ENCODE measurements around the gene RASGEF1C.

RASGEF1C gene

GRCh38 chr5:180118391-180118791 is 90.6 kb downstream of the RASGEF1C start:
- no peak for DNase-seq

DNA sequence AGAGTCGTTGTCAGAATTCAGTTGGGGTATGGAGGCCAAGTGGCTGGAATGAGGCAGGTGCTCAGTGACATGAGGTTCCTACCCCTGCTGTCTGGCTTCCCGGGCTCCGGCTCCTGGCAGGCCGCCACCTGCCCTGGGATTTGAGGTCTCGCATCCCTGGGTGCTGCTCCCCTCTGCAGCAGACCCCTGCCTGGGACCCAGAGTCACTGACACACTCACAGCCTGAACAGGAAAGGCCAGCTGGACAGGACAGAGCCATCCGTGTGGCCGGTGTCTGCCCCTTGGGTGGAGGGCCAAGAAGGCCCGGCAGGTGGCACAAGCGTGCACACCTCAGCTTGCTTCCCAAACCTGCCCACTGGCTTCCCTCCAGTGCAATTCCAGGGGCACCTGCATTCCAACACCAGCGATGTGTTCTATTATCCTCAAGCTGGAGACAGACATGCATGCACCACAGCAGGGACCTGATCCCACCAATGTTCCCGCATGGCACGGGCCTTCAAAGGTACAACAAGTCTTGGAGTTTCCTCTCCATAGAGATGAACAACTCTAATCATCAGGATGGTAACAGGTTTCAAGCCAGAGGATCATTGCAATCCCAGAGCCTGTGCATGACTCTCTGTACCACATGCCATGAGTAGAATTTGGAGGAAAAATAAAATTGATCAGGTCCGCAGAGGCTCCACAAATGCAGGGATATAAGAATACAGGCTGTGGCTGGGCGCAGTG is 91.8 kb downstream of the RASGEF1C start:
- no peak for DNase-seq

- DNase-seq, result no peak
Observed at GRCh38 chr5:180116077-180116999, 92.7 kb downstream of the RASGEF1C start.

- DNase-seq, result no peak
Observed at GRCh38 chr5:180115326-180116076, 93.5 kb downstream of the RASGEF1C start.

DNA sequence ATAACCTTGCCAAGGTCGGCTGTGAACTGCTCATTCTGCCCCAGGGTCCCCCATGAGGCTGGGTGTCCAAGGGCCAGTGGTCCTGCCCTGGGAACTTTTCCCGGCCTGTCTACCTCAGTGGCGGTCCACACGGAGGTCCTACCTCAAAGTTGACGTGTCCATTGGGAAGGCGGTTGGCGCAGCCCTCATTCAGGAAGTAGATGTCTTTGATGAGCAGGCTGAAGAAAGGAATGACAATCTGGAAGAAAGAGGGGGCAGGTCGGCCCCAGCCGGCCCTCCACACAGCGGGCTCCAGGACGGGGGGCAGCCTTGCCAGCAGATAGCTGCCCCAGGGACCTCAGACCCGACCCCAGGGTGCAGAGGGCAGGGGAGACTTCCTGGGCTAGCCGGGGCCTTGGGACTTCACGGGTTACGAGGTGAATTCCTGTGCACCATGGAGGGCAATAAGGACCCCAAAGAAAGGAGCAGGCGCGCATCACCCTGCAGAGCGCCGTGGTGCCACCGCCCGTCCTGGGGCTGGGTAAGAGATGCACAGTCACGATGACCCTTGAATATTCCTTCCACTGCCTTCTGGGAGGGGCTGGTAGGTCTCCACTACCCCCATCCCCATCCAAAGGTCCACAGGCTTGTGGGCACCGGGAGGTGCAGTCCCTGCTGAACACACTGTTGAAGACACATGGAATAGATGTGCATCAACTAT is 94.6 kb downstream of the RASGEF1C start:
- DNase-seq, result no peak

- DNase-seq, result no peak
Observed at GRCh38 chr5:180113660-180114303, 95.2 kb downstream of the RASGEF1C start.

DNA sequence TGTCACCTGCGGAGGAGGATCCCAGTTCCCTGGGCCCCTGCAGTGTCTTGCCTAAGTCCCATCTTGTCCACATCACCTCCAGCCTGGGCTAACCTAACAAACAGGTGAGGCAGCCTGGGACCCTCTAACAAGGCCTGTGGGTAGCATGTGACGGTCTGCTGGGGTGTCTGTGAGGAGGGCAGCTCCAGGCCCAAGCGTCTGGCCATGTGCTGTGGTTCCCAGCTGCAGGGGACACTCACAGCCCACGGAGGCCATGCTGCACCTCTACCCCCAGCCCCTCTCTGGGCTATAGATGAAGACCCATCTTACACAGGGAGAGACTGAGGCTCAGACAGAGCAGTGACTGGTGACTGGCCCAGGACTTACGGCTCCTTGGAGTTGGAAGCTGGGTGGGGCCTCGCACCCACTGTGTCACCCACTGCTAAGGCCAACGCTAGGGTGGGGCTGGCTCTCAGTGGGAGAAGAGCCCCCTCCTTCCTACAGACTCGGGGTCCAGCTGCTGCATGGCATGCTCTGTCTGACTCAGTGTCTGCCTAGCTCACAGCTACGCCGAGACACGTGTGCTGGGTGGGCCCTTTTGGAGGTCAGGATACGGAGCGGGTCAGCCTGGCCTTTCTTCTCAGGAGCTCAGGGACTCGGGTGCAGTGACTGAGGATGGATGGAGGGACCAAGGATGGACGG is 96.7 kb downstream of the RASGEF1C start:
- DNase-seq, result no peak

DNA sequence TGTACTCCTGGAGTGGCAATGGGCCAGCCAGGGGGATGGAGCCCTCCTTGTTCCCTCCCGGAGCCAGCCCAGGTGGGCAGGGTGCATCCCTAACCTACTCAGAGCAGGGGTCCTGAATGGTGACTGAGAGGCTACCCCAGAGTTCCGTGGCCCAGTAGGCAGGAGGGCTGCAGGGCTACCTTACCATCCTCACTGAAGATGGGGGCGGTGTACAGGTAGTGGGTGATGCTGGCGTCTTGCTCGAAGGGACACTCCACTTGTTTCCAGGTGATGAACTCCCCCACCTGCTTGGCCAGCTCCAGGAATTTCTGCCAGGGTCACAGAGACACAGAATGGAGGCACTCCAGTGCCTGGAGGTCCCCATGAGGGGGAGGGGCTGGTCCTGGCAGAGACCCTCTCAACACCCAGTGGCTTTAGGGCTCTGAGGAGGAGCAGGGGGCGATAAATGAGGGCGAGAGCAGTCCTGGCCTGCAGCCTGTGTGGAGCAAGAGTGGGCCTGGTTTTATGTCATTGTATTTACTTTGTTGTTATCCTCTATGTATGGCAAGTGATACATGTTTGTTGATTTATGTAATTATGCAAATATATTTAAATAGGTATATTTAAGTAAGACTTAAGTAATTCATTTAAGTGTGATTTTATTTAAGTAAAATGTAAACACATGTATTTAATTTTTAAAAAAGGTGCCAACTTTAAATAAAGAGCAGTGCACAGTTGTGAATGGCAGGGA is 97.6 kb downstream of the RASGEF1C start:
- DNase-seq, result no peak

DNA sequence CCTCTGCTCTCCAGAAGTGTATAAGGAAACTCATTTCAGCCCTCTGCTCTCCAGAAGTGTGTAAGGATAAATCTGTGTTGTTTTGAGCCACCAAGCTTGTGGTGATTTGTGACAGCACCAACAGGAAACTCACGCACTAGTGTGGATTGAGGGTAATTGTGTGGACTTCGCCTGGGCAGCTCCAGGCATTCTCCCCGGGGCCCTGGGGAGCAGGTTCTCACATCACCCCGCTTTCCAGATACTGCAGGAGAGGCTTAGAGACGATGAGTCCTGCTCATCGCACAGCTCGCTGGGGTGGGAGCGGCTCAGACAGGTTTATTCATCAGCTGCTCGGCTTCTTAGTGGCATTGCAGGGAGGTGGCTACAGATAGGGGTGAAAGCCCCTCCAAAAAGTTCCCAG is 99.1 kb downstream of the RASGEF1C start:
- no peak for DNase-seq

DNA sequence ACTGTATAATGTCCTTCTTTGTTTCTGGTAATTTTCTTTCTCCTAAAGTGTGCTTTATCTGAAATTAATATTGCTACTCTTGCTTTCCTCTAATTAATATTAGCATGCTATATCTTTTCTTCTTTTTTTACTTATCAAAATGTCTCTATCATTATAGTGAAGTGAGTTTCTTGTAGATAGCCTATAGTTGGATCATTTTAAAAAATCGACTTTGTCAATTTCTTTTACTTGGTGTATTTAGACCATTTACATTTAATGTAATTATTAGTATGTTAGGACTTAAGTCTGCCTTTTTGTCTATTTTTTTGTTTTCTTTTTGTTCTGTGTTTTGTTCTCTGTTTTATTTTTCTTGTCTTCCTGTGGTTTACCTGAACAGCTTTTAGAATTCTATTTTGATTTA is 102.0 kb downstream of the RASGEF1C start:
- no peak for DNase-seq

DNA sequence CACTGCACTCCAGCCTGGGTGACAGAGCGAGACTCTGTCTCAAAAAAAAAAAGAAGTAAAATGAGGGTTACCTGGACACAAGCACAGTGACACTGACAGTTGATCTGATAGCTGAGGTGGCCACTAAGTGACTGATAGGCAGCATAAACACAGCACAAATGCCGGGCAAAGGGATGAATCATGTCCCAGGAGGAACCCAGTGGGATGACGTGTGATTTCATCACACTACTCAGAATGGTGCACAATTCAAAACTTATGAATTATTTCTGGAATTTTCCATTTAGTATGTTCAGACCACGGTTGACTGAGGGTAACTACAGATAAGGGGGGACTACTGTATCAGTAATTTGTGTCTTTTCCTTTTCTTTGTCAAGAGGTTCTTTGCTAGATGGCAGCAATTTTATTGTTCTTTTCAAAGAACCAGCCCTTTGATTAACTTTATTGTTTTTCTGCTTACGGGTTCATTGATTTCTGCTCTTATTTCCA is 103.1 kb downstream of the RASGEF1C start:
- no peak for DNase-seq

DNA sequence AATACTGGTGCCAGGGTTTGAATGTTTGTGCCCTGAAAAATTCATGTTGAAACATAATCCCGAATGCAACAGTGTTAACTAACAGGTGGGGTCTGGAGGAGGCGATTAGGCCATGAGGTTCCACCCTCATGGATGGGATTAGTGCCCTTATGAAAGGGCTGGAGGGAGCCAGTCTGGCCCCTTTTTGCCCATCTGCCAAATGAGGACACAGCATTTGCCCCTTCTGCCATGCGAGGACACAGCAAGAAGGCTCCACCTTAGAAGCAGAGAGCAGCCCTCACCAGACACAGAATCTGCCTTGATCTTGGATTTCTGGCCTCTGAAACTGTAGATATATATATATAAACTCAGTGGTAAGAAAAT is 104.9 kb downstream of the RASGEF1C start:
- DNase-seq, result no peak

GRCh38 chr5:180103487-180104167 is 105.4 kb downstream of the RASGEF1C start:
- DNase-seq, result no peak

GRCh38 chr5:180102636-180103035 is 106.4 kb downstream of the RASGEF1C start:
- DNase-seq, result no peak

DNA sequence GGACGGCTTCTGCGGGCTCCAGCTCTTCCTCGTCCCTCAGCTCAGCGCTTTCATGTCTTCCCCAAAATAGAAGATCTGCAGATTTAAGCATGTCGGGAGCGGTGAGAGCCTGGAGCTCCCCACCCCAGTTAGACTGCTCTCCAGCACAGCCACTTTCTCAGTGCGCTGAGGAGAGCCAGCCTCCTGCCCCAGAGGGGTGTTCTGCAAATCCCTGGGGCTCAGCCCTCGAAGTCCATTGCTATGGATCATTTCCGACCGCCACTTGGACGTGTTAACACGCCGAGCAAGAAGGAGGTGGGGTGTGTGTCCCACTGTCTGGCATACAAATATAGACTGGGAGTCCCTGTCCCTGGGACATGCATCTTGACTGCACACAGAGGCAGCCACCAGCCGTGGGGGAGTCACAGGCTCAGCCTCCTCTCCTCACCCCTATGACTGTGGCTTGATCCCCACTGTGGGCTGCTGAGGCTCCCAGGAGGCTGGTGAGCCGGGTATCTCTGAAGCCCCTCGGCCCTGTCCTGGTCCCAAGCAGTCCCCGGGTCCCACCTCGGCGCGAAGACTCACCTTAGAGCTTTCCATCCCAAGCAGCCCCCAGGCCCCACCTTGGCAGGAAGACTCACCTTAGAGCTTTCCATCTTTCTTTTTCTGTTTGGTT is 107.4 kb downstream of the RASGEF1C start:
- no peak for DNase-seq

- DNase-seq, result no peak
Observed at GRCh38 chr5:180100621-180101450, 108.2 kb downstream of the RASGEF1C start.

GRCh38 chr5:180099733-180100611 is 109.0 kb downstream of the RASGEF1C start:
- DNase-seq, result no peak
